Epidermal melanocyte (primary cell): ENCODE results near the gene VHLL.
"Not testable (repeated sequence)": the region's sequence is repeated elsewhere in the genome, so short reads cannot be mapped to it uniquely, and the experiment has no call there.

Experiments used
- DNase-seq: peaks from one replicate; pipeline ENCODE4 v3.0.0; 2011; ENCODE audit warnings: low spot score; ENCODE audit not compliant: insufficient read length

Gene VHLL

GRCh38 chr1:156298852-156299357 lies at the start of gene VHLL:
TSS of gene VHLL (minus strand) at chr1:156299307. CDS start at chr1:156299189, 118 bp downstream.
- no peak for DNase-seq

- peak; percentile 51 for DNase-seq
Measured at GRCh38 chr1:156347331-156347730, 48.2 kb upstream of the VHLL start.

- peak; percentile 57 for DNase-seq
Measured at GRCh38 chr1:156346636-156347035, 47.5 kb upstream of the VHLL start.

GRCh38 chr1:156346035-156346434 lies 46.9 kb upstream of the VHLL start:
- DNase-seq = not testable (repeated sequence)

- no peak for DNase-seq
Measured at GRCh38 chr1:156344409-156344808, 45.3 kb upstream of the VHLL start.

- DNase-seq = no peak
Measured at GRCh38 chr1:156342166-156342955, 43.3 kb upstream of the VHLL start.

- DNase-seq = peak; percentile 97
Measured at GRCh38 chr1:156338180-156338976, 39.3 kb upstream of the VHLL start, which contains the start of the genes CCT3 and TSACC. TSS of gene CCT3 (minus strand) at chr1:156338292. CDS start at chr1:156338184, 108 bp downstream. TSS of gene TSACC (plus strand) at chr1:156338526. CDS start at chr1:156339758, 1,232 bp downstream.

- no peak for DNase-seq
Measured at GRCh38 chr1:156337888-156338179, 38.7 kb upstream of the VHLL start.

- DNase-seq = no peak
Measured at GRCh38 chr1:156337052-156337887, 38.2 kb upstream of the VHLL start.

GRCh38 chr1:156336242-156336641 lies 37.1 kb upstream of the VHLL start:
- no peak for DNase-seq

GRCh38 chr1:156323179-156323578 lies 24.1 kb upstream of the VHLL start:
- not testable (repeated sequence) for DNase-seq

GRCh38 chr1:156320560-156320959 lies 21.5 kb upstream of the VHLL start:
- DNase-seq = no peak

- DNase-seq = peak; percentile 43
Measured at GRCh38 chr1:156319664-156320063, 20.6 kb upstream of the VHLL start.

GRCh38 chr1:156316909-156317308 lies 17.8 kb upstream of the VHLL start:
- DNase-seq = no peak

GRCh38 chr1:156310962-156311361 lies 11.9 kb upstream of the VHLL start:
- DNase-seq = no peak

GRCh38 chr1:156308078-156308477 lies 9.0 kb upstream of the VHLL start:
- DNase-seq = no peak

GRCh38 chr1:156305215-156305614 lies 6.1 kb upstream of the VHLL start:
- no peak for DNase-seq

GRCh38 chr1:156303241-156303640 lies 4.1 kb upstream of the VHLL start:
- no peak for DNase-seq

- DNase-seq = peak; percentile 83
Measured at GRCh38 chr1:156295391-156295947, 3.6 kb downstream of the VHLL start, which contains the start of gene GLMP. TSS of gene GLMP (minus strand) at chr1:156295679. CDS start at chr1:156295645, 34 bp downstream.

- no peak for DNase-seq
Measured at GRCh38 chr1:156293895-156294294, 5.2 kb downstream of the VHLL start.

GRCh38 chr1:156293098-156293434 lies 6.0 kb downstream of the VHLL start:
- no peak for DNase-seq
